HG03565 (cell line): Measurements from ENCODE around the gene XPNPEP2.
"Not testable (repeated sequence)": the region's sequence is repeated elsewhere in the genome, so short reads cannot be mapped to it uniquely, and the experiment has no call there.

Experiments
- ATAC-seq: cut with Tn5 transposase; IDR thresholded peaks from one replicate; pipeline ENCODE4 v1.9.1; 2021; ENCODE audit warnings: mild to moderate bottlenecking, moderate library complexity; ENCODE audit not compliant: unreplicated experiment

XPNPEP2 gene

DNA sequence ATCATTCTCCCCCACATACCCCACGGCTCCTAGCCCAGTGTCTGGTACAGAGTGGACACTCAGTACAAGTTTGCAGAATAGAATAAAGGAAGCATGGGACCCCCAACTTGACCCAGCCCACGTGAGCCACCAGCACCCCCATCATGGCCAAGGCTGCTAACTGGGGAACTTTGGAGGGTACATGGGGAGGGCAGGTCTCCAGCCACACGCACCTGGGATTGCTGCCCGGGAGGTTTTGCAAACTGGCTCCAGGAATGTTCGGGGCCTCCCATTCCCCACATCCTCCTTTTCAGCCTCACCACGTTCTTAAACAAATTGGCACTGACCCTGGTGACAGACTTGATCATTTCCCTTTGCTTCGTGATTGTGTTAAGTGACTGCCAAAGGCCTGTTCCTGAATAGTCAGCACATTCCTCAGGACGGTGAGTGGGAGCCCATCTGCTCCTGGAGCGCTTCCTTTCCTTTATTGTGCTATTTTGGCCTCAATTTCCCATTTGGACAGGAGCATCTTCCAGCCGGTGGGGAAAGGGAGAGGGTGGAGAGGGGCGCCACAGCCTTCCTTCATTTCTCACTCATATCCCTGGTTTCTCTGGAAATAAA lies 18.7 kb upstream of the XPNPEP2 start:
- no peak for ATAC-seq

GRCh38 chrX:129720741-129721140 lies 18.0 kb upstream of the XPNPEP2 start:
- ATAC-seq = no peak

DNA sequence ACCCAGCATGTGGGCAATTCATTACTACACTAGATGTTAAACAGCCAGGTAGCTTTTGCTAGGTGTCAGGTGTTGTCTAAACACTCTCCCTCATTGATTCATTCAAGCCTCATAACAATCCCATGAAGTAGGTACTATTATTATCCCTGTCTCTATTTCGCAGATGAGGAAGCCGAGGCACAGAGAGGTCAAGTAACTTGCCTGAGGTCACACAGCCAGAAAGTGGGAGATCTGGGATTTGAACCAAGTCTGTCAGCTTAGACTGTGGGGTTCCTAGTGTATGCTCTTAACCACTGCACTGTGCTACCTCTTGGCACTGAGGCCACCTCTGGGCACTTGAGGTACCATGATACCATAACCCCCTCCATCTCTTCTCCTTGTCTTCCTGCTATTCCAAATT lies 17.4 kb upstream of the XPNPEP2 start:
- no peak for ATAC-seq

GRCh38 chrX:129721870-129722269 lies 16.9 kb upstream of the XPNPEP2 start:
- no peak for ATAC-seq

DNA sequence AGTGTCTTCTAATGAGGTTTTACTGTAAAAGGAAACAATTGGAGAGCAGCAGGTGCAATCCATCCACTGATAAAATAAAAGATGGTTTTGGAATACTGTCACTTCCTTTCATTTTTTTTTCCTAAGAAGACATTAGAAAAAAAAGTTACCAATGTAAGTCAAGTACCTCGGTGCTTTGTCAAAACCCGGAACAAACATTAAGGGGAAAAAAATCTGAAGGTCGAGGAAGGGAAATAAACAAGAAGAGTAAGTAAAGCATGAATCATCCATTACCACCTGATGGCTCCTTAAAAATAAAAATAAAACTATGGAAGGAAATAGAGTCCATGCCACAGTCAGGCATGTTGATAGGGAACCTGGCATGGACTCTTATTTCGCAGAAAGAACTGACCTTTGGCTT lies 15.3 kb upstream of the XPNPEP2 start:
- ATAC-seq = no peak

GRCh38 chrX:129724754-129725153 lies 14.0 kb upstream of the XPNPEP2 start:
- ATAC-seq = no peak

DNA sequence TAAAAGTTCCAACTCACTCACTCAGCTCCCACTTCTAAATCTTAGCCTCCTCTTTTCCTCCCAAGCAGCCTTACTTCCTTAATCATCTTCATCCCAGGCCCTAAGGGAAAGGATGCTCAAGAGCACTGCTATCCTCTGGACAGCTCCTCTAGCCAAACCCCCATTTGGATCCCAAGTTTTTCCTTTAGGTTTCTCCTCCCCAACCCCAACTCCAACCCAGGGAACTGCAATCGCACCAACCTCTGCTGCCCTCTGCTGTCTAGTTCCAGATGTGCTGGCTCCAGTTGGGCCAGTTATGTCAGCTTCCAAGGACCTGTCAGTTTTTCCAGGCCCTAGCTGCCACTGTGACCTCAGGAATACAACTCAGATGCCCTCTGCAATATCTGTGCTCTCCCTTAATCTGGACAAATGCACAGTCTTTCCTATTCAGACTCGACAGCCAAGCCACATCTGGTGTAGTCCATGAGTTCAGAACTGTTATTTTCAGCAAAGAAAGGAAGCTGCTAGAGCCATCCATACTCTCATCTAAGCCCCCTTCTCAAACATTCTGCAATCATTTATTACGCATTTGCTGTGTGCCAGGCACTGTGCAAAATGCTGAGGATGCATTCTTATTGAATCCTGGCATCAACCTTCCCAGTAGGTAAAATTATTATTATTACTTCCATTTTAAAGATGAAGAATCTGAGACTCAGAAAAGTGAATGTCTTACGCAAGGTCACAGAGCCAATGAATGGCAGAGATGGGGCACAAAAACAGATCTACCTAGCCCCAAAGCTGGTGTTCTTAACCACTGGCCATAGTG lies 12.3 kb upstream of the XPNPEP2 start:
- ATAC-seq = no peak

DNA sequence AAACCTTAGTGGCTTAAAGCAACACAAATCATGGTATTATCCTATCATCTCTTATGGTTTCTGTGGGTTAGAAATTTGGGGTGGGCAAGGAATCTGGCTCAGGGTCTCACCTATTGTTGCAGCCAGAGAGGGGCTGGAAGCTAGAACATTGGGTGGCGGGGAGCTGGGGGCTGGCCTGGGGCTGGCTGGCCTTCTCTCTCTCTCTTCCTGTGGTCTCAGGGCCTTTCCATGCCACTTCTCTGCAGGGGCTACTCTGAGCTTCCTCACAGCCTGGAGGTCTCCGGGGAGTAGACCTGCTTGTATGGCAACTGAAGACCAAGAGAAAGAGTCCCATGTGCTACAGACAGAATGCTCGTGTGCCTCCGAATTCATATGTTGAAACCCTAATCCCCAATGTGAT lies 10.7 kb upstream of the XPNPEP2 start:
- no peak for ATAC-seq

DNA sequence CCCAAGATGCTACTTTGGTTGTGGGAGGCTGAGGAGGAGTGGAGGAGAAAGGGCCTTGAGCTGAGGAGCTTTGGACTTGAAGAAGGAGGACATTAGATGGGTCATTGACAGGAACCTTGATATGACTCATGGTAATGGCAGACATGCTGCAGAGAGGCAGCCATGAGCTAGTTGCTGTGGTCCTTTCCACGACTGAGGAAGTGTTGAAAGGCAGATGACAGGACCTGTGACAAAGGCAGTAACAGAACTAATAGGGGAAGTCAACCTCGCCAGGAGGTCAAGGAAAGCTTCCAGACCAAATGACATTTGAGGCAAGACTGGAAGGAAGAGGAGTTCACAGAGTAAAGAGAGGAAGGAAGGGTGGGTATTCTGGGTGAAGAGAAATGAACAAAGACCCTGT lies 7.6 kb upstream of the XPNPEP2 start:
- no peak for ATAC-seq

DNA sequence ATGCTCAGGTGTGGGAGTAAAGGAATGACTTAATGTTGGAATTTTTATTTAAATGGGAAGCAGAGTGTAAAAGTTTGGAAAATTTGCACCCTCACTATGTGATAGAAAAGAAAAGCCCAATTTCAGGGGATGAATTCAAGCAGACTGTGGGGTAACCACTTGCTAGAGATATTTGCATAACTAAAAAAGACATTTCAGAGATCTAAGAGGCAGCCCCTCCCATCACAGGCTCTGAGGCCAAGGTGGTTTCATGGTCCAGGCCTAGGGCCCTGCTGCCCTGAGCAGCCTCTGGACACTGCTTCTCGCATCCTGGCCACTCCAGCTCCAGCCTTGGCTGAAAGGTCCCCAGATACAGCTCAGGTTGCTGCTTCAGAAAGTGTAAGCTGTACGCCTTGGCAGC lies 5.9 kb upstream of the XPNPEP2 start:
- no peak for ATAC-seq

DNA sequence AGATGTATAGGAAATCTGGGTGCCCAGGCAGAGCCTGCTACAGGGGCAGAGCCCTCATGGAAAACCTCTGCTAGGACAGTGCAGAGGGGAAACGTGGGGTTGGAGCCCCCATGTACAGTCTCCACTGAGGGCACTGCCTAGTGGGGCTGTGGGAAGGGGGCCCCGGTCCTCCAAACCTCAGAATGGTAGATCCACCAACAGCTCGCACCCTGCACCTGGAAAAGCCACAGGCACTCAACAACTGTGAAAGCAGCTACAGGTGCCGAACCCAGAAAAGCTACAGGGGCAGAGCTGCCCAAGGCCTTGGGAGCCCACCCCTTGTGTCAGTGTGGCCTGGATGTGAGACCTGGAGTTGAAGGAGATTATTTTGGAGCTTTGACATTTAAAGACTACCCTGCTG lies 5.4 kb upstream of the XPNPEP2 start:
- no peak for ATAC-seq

DNA sequence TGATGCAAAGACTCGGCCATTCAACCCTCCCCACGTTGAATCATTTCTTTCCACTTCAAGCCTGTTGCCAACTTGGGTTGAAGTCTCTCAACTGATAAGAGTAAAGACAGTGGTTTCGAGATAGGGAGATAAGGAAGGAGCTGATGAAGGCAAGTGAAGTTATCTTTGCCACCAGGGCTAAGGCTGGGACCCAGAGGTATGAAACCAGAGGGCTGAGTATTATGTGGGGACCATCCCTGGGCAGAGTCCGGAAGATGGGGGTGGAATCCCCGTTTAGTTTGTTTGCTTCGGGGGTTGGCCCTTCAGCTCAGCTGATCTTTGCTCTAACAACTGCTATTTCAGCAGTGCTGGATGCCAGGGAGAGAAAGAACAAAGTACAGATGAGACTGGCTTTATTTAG lies 2.3 kb upstream of the XPNPEP2 start:
- ATAC-seq = no peak

DNA sequence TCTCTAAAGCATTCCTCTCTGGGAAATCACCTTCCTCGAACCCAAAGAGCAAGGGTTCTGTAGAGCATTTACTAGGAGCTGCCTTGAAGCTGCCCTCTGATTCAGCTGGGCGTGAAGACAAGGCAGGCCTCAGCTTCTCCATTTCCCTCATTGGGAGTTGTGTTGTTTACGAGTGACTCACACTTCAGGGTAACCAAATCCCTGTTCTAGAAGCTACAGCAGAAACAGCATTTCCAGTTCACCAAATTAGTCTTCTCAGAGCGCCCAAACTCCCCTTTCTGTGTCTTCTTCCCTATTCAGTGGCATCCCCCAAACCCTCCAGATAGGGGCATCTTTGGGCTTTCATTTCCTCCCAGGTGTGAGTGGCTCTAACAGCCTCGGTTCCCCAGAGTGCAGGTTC lies 863 bp upstream of the XPNPEP2 start:
- ATAC-seq = no peak

GRCh38 chrX:129739578-129739977 lies 799 bp downstream of the XPNPEP2 start:
- no peak for ATAC-seq

- no peak for ATAC-seq
Measured at GRCh38 chrX:129741880-129742758, 3.3 kb downstream of the XPNPEP2 start.

- not testable (repeated sequence) for ATAC-seq
Measured at GRCh38 chrX:129742759-129743152, 4.0 kb downstream of the XPNPEP2 start.

DNA sequence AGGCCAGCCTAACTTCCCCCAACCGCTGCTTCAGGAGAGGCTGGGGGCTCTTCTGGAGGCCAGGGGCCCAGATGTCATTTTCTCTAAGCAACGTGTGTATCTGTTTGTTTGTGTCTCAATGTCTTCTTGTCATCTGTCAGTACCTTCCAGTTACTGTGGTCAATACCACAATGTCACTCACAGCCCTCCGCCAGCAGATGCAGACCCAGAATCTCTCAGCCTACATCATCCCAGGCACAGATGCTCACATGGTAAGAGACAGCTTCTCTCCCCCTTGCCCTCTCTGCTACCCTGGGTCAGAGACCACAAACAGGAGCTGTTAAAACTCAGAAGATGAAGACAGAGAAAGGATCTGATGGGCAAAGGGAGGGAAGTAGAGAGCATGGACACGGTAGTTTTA lies 5.0 kb downstream of the XPNPEP2 start:
- no peak for ATAC-seq

DNA sequence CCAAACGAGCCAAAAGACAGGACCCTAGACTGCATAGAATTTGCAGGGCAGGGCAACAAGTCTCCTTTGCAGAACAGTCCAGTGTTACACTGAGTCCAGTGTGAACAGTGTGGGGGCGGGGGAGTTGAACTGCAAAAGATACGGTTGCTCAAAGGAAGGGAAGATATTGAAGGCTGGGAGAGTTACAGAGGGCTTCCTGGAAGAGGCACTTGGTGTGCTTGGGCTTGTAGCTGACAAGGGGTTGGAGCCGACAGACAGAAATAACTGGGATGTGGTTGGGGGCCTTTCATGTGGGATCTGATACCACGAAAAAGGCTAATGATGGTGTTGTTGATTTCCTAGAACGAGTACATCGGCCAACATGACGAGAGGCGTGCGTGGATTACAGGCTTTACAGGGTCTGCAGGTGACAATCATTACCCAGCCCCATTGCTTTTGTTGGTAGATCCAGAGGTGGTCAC lies 6.1 kb downstream of the XPNPEP2 start:
- ATAC-seq = no peak

DNA sequence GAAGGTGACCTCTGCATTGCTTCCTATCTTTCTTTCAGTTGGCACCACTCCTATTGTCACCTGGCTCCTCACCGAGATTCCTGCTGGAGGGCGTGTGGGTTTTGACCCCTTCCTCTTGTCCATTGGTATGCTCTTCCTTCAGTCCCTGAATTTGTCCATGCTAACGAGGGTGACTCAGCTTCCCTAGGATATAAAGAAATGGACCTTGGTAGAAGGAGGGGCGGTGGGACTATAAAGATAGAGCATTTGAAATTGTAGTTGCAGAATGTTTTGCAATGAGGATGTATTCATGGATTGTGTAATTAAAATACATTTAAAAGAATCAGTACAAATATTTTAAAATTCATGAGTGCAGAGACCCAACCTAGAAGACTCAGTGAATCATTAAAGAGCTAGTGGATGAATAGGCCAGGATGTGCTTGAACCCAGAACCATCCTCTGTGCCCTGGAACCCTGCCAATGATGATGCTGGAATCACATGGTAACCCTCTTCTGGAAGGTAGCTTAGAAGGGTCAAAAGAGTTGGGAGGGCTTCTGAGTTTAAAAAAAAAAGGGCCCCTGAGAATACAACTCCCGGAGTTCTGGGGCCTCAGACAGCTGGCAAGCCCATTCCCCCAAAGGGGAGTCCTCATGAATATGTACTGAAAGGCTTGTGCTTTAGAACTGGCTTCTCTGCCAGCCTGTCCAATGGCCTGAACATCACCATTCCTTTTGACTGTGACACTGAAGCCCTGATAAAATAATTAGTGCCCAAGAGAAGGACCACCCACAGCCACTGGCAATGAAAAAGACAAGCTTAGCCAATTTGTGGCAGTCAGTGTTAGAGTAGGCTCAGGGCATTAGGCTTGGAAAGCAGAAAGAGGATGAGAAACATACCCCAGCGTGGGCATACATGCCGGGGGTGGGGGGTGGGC lies 8.0 kb downstream of the XPNPEP2 start:
- ATAC-seq = no peak

DNA sequence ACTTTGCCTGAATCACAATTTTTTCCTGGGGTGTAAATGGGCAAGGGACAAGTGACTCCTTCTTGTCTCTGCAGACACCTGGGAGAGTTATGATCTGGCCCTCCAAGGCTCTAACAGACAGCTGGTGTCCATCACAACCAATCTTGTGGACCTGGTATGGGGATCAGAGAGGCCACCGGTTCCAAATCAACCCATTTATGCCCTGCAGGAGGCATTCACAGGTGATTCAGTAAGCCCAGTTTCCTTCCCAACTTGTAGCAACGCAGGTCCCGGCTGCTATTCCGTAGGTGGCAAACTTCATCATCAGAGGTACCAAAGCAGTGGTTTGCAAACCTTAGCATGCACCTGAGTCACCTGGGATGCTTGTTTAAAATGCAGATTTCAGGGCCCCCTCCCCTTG lies 8.8 kb downstream of the XPNPEP2 start:
- ATAC-seq = no peak

DNA sequence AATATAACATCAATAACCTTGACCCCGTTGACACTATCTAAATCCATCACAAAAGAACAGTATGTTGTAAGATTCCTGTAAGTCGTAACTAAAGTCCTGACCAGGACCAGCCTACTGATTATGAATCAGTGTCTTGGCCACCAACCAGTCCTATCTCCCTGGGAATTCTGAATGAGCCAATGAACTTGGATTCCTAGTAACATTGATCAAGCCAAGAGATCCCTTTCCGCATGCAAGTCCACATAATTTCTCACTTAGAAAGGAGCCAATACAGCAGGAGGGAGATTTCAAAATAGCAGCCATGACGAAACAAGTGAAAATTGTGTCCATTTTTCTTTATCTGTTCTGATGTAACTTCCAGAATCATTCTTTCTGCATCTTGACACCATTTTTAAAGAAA lies 9.5 kb downstream of the XPNPEP2 start:
- no peak for ATAC-seq
